GM12878 (cell line): ENCODE data around the gene RNF31. TPM values are rescaled to one million over a fixed set of nuclear protein-coding genes. Genes with fewer than 3 reads are reported as not detected.

Experiments used
- ATAC-seq: fragments of 200-7000 bp; cut with Tn5 transposase; 3 replicates; pipeline ENCODE4 v1.9.1; 2020; ENCODE audit warnings: mild to moderate bottlenecking, moderate library complexity
- BruUV-seq: library from RNA; stranded (reverse); fragments of 400-500 nt; replicated peaks from 2 replicates; lab custom pipeline; 2021; lab: Mats Ljungman, UMichigan
- CTCF ChIA-PET: fragments of 300-600 bp; sonication (Branson Sonifier 250); formaldehyde crosslinking; extraction: SDS; loops from one replicate; lab custom pipeline; 2021; ENCODE audit warnings: inconsistent platforms; lab: Yijun Ruan, JAX
- POLR2A ChIA-PET: fragments of 350-600 bp; formaldehyde crosslinking; extraction: SDS; loops from one replicate; lab custom pipeline; 2021; ENCODE audit warnings: inconsistent platforms; lab: Charles Lee
- RAD21 ChIA-PET: fragments of 300-600 bp; sonication (Branson Sonifier 250); formaldehyde crosslinking; loops from one replicate; lab custom pipeline; 2023; ENCODE audit warnings: antibody characterized with exemption; ENCODE audit not compliant: unreplicated experiment; lab: Charles Lee
- SMC1A ChIA-PET: fragments of 300-600 bp; sonication (Branson Sonifier 250); formaldehyde crosslinking; loops from one replicate; lab custom pipeline; 2023; ENCODE audit not compliant: unreplicated experiment, uncharacterized antibody; lab: Charles Lee
- DNase-seq: peaks from one replicate; pipeline ENCODE4 v3.0.0-alpha.2; 2011; ENCODE audit warnings: low read depth, low spot score
- FAIRE-seq: peaks from 3 replicates; lab custom pipeline; 2011; peaks lifted over from hg19 to GRCh38; lab: Jason Lieb, UNC
- H2AFZ ChIP-seq: 2 replicates; pipeline ENCODE4 v1.6.0; 2011; ENCODE audit warnings: low read depth, low read length, control low read depth; ENCODE audit not compliant: control insufficient read depth
- H3K27ac ChIP-seq: 2 replicates; pipeline ENCODE4 v1.5.1; 2011; ENCODE audit warnings: control low read depth; ENCODE audit not compliant: control insufficient read depth, insufficient read depth
- H3K27me3 ChIP-seq, 2 experiments: replicated peaks in 1 of 2; 2 replicates each; pipeline versions ENCODE4 v1.6.0 to v1.6.1; 2011; ENCODE audit warnings: low read length in 1 of 2; ENCODE audit not compliant: control insufficient read depth in 2 of 2, insufficient read depth in 2 of 2
- H3K36me3 ChIP-seq, 2 experiments: 2 replicates each; pipeline ENCODE4 v1.5.1; 2011; ENCODE audit warnings: low read length in 1 of 2; ENCODE audit not compliant: control insufficient read depth in 2 of 2, insufficient read depth in 2 of 2
- H3K4me1 ChIP-seq: 2 replicates; pipeline ENCODE4 v1.6.1; 2011; ENCODE audit warnings: mild to moderate bottlenecking, low read length, moderate library complexity, mixed read lengths; ENCODE audit not compliant: control insufficient read depth, insufficient read depth
- H3K4me2 ChIP-seq: 2 replicates; pipeline ENCODE4 v1.6.0; 2011; ENCODE audit warnings: control low read depth; ENCODE audit not compliant: control insufficient read depth, insufficient read depth
- H3K4me3 ChIP-seq: fragments of 200-600 bp; sonication (generic); 2 replicates; pipeline ENCODE4 v1.5.1; 2016
- H3K79me2 ChIP-seq: 2 replicates; pipeline ENCODE4 v1.6.0; 2011; ENCODE audit warnings: low read length; ENCODE audit not compliant: control insufficient read depth, insufficient read depth
- H3K9ac ChIP-seq: 2 replicates; pipeline ENCODE4 v1.8.0; 2011; ENCODE audit warnings: low read length, control low read depth, mixed read lengths; ENCODE audit not compliant: control insufficient read depth, insufficient read depth
- H3K9me3 ChIP-seq: replicated peaks from 3 replicates; pipeline ENCODE4 v1.5.1; 2011; ENCODE audit warnings: mild to moderate bottlenecking, low read length; ENCODE audit not compliant: control insufficient read depth, insufficient read depth
- H4K20me1 ChIP-seq: 2 replicates; pipeline ENCODE4 v1.6.0; 2011; ENCODE audit not compliant: control insufficient read depth, insufficient read depth
- BCLAF1 ChIP-seq: fragments of 450-650 bp; IDR thresholded peaks from 2 replicates; pipeline ENCODE4 v1.6.1; 2017; ENCODE audit warnings: antibody characterized with exemption, mild to moderate bottlenecking, moderate library complexity
- CEBPZ ChIP-seq: fragments of 150-350 bp; IDR thresholded peaks from 2 replicates; pipeline ENCODE4 v1.6.1; 2016; ENCODE audit warnings: low read depth, low read length
- CREM ChIP-seq: IDR thresholded peaks from 2 replicates; pipeline ENCODE4 v1.6.1; 2014; ENCODE audit warnings: antibody characterized with exemption, low read depth
- ESRRA ChIP-seq: IDR thresholded peaks from 2 replicates; pipeline ENCODE4 v1.6.1; 2012; ENCODE audit warnings: mild to moderate bottlenecking, low read length, improper control_type of control experiment
- JUND ChIP-seq: IDR thresholded peaks from 2 replicates; pipeline ENCODE4 v1.6.1; 2012; ENCODE audit warnings: low read depth, mild to moderate bottlenecking, low read length, improper control_type of control experiment, moderate library complexity
- KLF5 ChIP-seq: fragments of 450-650 bp; IDR thresholded peaks from 2 replicates; pipeline ENCODE4 v1.6.1; 2014; ENCODE audit warnings: mild to moderate bottlenecking; ENCODE audit not compliant: partially characterized antibody
- MLLT1 ChIP-seq: fragments of 450-650 bp; IDR thresholded peaks from 2 replicates; pipeline ENCODE4 v1.6.1; 2016; ENCODE audit warnings: mild to moderate bottlenecking
- NR2C2 ChIP-seq: IDR thresholded peaks from 2 replicates; pipeline ENCODE4 v1.6.1; 2011; ENCODE audit warnings: borderline replicate concordance, low read depth; ENCODE audit not compliant: control insufficient read depth, insufficient read length
- PAX8 ChIP-seq: fragments of 450-650 bp; IDR thresholded peaks from 2 replicates; pipeline ENCODE4 v1.6.1; 2017; ENCODE audit warnings: mild to moderate bottlenecking, moderate library complexity
- TARDBP ChIP-seq: IDR thresholded peaks from 2 replicates; pipeline ENCODE4 v1.6.1; 2016; ENCODE audit warnings: borderline replicate concordance
- WRNIP1 ChIP-seq: IDR thresholded peaks from 2 replicates; pipeline ENCODE4 v1.6.1; 2011; ENCODE audit warnings: low read depth, low read length, improper control_type of control experiment, borderline replicate concordance
- YBX1 ChIP-seq: fragments of 450-650 bp; IDR thresholded peaks from 2 replicates; pipeline ENCODE4 v1.6.1; 2016; ENCODE audit warnings: antibody characterized with exemption
- ZNF592 ChIP-seq: fragments of 450-650 bp; IDR thresholded peaks from 2 replicates; pipeline ENCODE4 v1.6.1; 2017; ENCODE audit warnings: mild to moderate bottlenecking, moderate library complexity
- WGBS: methylation state at CpG from one replicate; pipeline ENCODE4 v1.1.6; 2016; ENCODE audit warnings: low lambda C conversion rate; ENCODE audit not compliant: insufficient replicate concordance, insufficient coverage; ENCODE audit errors: missing lambda C conversion rate; 5-methylcytosine and 5-hydroxymethylcytosine counted together
- in situ Hi-C: fragments of 300-500 bp; cut with MboI; formaldehyde crosslinking; loops from 9 replicates; pipeline ENCODE4 v1.14.3; 2018; ENCODE audit warnings: mixed read lengths
- intact Hi-C: fragments of 100-400 bp; cut with micrococcal nuclease; formaldehyde crosslinking; loops from one replicate; pipeline ENCODE4 v1.14.2; 2022; ENCODE audit not compliant: unreplicated experiment
- polyA plus RNA-seq, 11 experiments: library from polyadenylated mRNA; depleted of rRNA in 4 of 11; unstranded in 6 of 11; stranded (reverse) in 5 of 11; fragments of >200 nt; fragmentation: Nextera tagmentation in 4 of 11; fragmentation: Illumina TruSeq in 1 of 11; extraction: Ambion mirVana in 4 of 11; extraction: Trizol in 1 of 11; gene quantifications; 1 replicate in 1 of 11; 2 replicates in 10 of 11; pipeline versions ENCODE4 v1.2.1 to v1.2.3, GENCODE V29; 2011 to 2016; ENCODE audit warnings: inconsistent platforms in 2 of 11, missing spikeins in 2 of 11, low read depth in 1 of 11
- total RNA-seq, 4 experiments: library from RNA; depleted of rRNA in 3 of 4; stranded (reverse); fragments of >200 nt in 3 of 4; fragmentation: Illumina TruSeq in 1 of 4; extraction: Trizol in 1 of 4; gene quantifications; 2 replicates each; pipeline versions ENCODE4 v1.2.1 to v1.2.3, GENCODE V29; 2013 to 2021

The RNF31 gene
- total and polyA plus RNA-seq, 10 of the 15 experiments (the other 5 are each of a cell fraction or from before 2014, with no cell fraction given), result 8.5 to 92.7 (median 52.0) TPM

GRCh38 chr14:24130380-24130716 lies 16.9 kb upstream of the RNF31 start, which contains the start of gene FITM1:
TSS of gene FITM1 (plus strand) at chr14:24130659. CDS start at chr14:24131564, 905 bp downstream.
- no peak within 1 kb of the TSS for H3K4me2 ChIP-seq
- 89% methylated on average over 5 of the region's 5 CpGs for WGBS
- peaks cover 21% of the 10 kb centered on the region for H3K4me1 ChIP-seq
- intact Hi-C loops (no loop called here), in situ Hi-C loops (no loop called here)
- no TSS peak for BruUV-seq
- no peak within 1 kb of the TSS for H2AFZ ChIP-seq
- H3K27me3 ChIP-seq, result no peaks in the 10 kb centered on the region
- H3K36me3 ChIP-seq, result no peaks in the 10 kb centered on the region
- ChIA-PET SMC1A (interaction anchor here (1.4 kb wide), 1 partner anchor 22 kb away, joined by 4 read pairs; no protein-coding TSS in a partner anchor), RAD21 (interaction anchor here (1.1 kb wide), 1 partner anchor 16 kb away, joined by 3 read pairs; the partner anchor contains the start of genes DCAF11 and NRL), POLR2A (interaction anchor here (0.6 to 11.6 kb wide), 2 partner anchors 9 to 33 kb away, joined by 3 to 276 read pairs; partner anchors contain the start of genes DCAF11 and NRL), CTCF (interaction anchor here (1.1 kb wide), 1 partner anchor 16 kb away, joined by 3 read pairs; the partner anchor contains the start of genes DCAF11 and NRL)
- H3K27ac ChIP-seq, result no peak within 1 kb of the TSS
- no peak for ATAC-seq
- no peaks in the 10 kb centered on the region for H4K20me1 ChIP-seq
- no peak for FAIRE-seq
- DNase-seq, result no peak
- H3K9me3 ChIP-seq, result no peaks in the 10 kb centered on the region
- H3K79me2 ChIP-seq, result no peaks in the 10 kb centered on the region; the same call in 1 of the 2 replicates
- H3K9ac ChIP-seq, result no peak within 1 kb of the TSS
- no peak within 1 kb of the TSS for H3K4me3 ChIP-seq
- TF ChIP-seq WRNIP1, result no peak
- TF ChIP-seq CREM, result no peak
- no peak for TF ChIP-seq JUND
- TF ChIP-seq ZNF592, result no peak
- no peak for TF ChIP-seq CEBPZ
- TF ChIP-seq PAX8, result no peak
- TF ChIP-seq MLLT1, result no peak
- TF ChIP-seq KLF5, result no peak
- TF ChIP-seq YBX1, result no peak
- no peak for TF ChIP-seq TARDBP
- no peak for TF ChIP-seq ESRRA
- no peak for TF ChIP-seq BCLAF1
- no peak for TF ChIP-seq NR2C2
